SK-N-SH (cell line): ENCODE measurements around the gene ZNF79. TPM values are rescaled to one million over a fixed set of nuclear protein-coding genes. Genes with fewer than 3 reads are reported as not detected.

Experiments
- CTCF ChIA-PET: fragments of 300-600, 350-600 bp; formaldehyde crosslinking; extraction: SDS; loops from one replicate; lab custom pipeline; 2021; lab: Yijun Ruan, JAX
- POLR2A ChIA-PET: fragments of 350-600 bp; sonication (Branson Sonifier 250); formaldehyde crosslinking; extraction: SDS; loops from one replicate; lab custom pipeline; 2020; ENCODE audit warnings: antibody characterized with exemption, inconsistent platforms; lab: Yijun Ruan, JAX
- DNase-seq: peaks from one replicate; pipeline ENCODE4 v3.0.0; 2012
- H2AFZ ChIP-seq: fragments of 200-600 bp; sonication (generic); 2 replicates; pipeline ENCODE4 v1.8.1; 2016; ENCODE audit warnings: antibody characterized with exemption, mild to moderate bottlenecking, low read depth
- H3F3A ChIP-seq: fragments of 200-600 bp; sonication (generic); replicated peaks from 2 replicates; pipeline ENCODE3; 2016; ENCODE audit warnings: antibody characterized with exemption, mild to moderate bottlenecking; ENCODE audit not compliant: insufficient read depth
- H3K27ac ChIP-seq, 2 experiments: fragments of 200-500 bp in 1 of 2; fragments of 200-600 bp in 1 of 2; sonication (Bioruptor generic) in 1 of 2; sonication (generic), shearing (Covaris generic) in 1 of 2; 2 replicates each; pipeline versions ENCODE4 v1.5.1 to v1.6.1; 2014 to 2016; ENCODE audit warnings: low read depth in 2 of 2, inconsistent platforms in 1 of 2, low read length in 1 of 2, mild to moderate bottlenecking in 1 of 2, mixed read lengths in 1 of 2
- H3K27me3 ChIP-seq: fragments of 200-600 bp; sonication (generic), shearing (Covaris generic); 2 replicates; pipeline ENCODE4 v1.6.1; 2016; ENCODE audit warnings: mixed run types; ENCODE audit not compliant: insufficient read depth
- H3K36me3 ChIP-seq, 2 experiments: fragments of 200-500 bp in 1 of 2; fragments of 200-600 bp in 1 of 2; sonication (Bioruptor generic) in 1 of 2; sonication (generic) in 1 of 2; replicated peaks in 1 of 2; 2 replicates each; pipeline versions ENCODE3 to v1.5.1; 2014 to 2016; ENCODE audit warnings: low read length in 1 of 2, mild to moderate bottlenecking in 1 of 2; ENCODE audit not compliant: insufficient read depth in 2 of 2, control insufficient read depth in 1 of 2
- H3K4me1 ChIP-seq, 2 experiments: fragments of 200-500 bp in 1 of 2; fragments of 200-600 bp in 1 of 2; sonication (Bioruptor generic) in 1 of 2; sonication (generic), shearing (Covaris generic) in 1 of 2; 2 replicates each; pipeline versions ENCODE4 v1.5.1 to v1.6.1; 2014 to 2016; ENCODE audit warnings: low read depth in 1 of 2, low read length in 1 of 2, mixed run types in 1 of 2; ENCODE audit not compliant: insufficient read depth in 2 of 2, control insufficient read depth in 1 of 2
- H3K4me2 ChIP-seq: fragments of 200-600 bp; sonication (generic), shearing (Covaris generic); 2 replicates; pipeline ENCODE4 v1.6.1; 2017; ENCODE audit warnings: mixed run types
- H3K4me3 ChIP-seq, 2 experiments: fragments of 200-500 bp in 1 of 2; fragments of 200-600 bp in 1 of 2; sonication (Bioruptor generic) in 1 of 2; sonication (generic), shearing (Covaris generic) in 1 of 2; 2 replicates each; pipeline versions ENCODE4 v1.5.1 to v1.8.1; 2014 to 2016; ENCODE audit warnings: low read depth in 2 of 2, inconsistent platforms in 1 of 2, low read length in 1 of 2, mild to moderate bottlenecking in 1 of 2, mixed read lengths in 1 of 2, moderate library complexity in 1 of 2
- H3K79me2 ChIP-seq: fragments of 200-600 bp; sonication (generic); 2 replicates; pipeline ENCODE4 v1.8.1; 2017; ENCODE audit warnings: mild to moderate bottlenecking; ENCODE audit not compliant: insufficient read depth
- H3K9ac ChIP-seq: fragments of 200-600 bp; sonication (generic); 2 replicates; pipeline ENCODE4 v1.6.1; 2017; ENCODE audit warnings: mixed run types
- H3K9me2 ChIP-seq: fragments of 200-600 bp; sonication (generic); 2 replicates; pipeline ENCODE4 v1.6.1; 2017; ENCODE audit warnings: mixed run types
- H3K9me3 ChIP-seq: fragments of 200-600 bp; sonication (generic); 2 replicates; pipeline ENCODE4 v1.6.1; 2017; ENCODE audit warnings: mixed run types, mild to moderate bottlenecking, moderate library complexity
- H4K20me1 ChIP-seq: fragments of 200-600 bp; sonication (generic); 2 replicates; pipeline ENCODE4 v1.6.1; 2017; ENCODE audit warnings: mild to moderate bottlenecking, mixed run types; ENCODE audit not compliant: insufficient read depth
- CHD2 ChIP-seq: fragments of 150-350 bp; IDR thresholded peaks from 2 replicates; pipeline ENCODE4 v1.6.1; 2018; ENCODE audit warnings: low read length; ENCODE audit not compliant: partially characterized antibody
- CTCF ChIP-seq: fragments of 200-600 bp; sonication (generic); IDR thresholded peaks from 2 replicates; pipeline ENCODE4 v1.6.1; 2017; ENCODE audit warnings: antibody characterized with exemption, mild to moderate bottlenecking, moderate library complexity
- FOSL2 ChIP-seq: IDR thresholded peaks from 2 replicates; pipeline ENCODE4 v1.4.0; 2012; ENCODE audit warnings: low read depth, mild to moderate bottlenecking, moderate library complexity, borderline replicate concordance
- FOXM1 ChIP-seq: IDR thresholded peaks from 2 replicates; pipeline ENCODE4 v1.4.0; 2012; ENCODE audit warnings: low read depth, mild to moderate bottlenecking
- JUND ChIP-seq: IDR thresholded peaks from 2 replicates; pipeline ENCODE4 v1.4.0; 2012
- MAX ChIP-seq: IDR thresholded peaks from 2 replicates; pipeline ENCODE4 v1.4.0; 2012; ENCODE audit warnings: low read depth
- NFIC ChIP-seq: IDR thresholded peaks from 2 replicates; pipeline ENCODE4 v1.4.0; 2012; ENCODE audit warnings: borderline replicate concordance
- RAD21 ChIP-seq: IDR thresholded peaks from 2 replicates; pipeline ENCODE4 v1.6.1; 2012; ENCODE audit warnings: mild to moderate bottlenecking, low read length
- REST ChIP-seq: IDR thresholded peaks from 2 replicates; pipeline ENCODE4 v1.6.1; 2012; ENCODE audit warnings: mild to moderate bottlenecking, low read depth, low read length, moderate library complexity
- RFX5 ChIP-seq: IDR thresholded peaks from 2 replicates; pipeline ENCODE4 v1.6.1; 2012; ENCODE audit warnings: mild to moderate bottlenecking, improper control_type of control experiment, low read length
- RXRA ChIP-seq: IDR thresholded peaks from 2 replicates; pipeline ENCODE4 v1.4.0; 2012; ENCODE audit warnings: low read depth, mild to moderate bottlenecking, borderline replicate concordance
- SIN3A ChIP-seq: IDR thresholded peaks from 2 replicates; pipeline ENCODE4 v1.6.1; 2012; ENCODE audit warnings: low read depth, mild to moderate bottlenecking, low read length, moderate library complexity, borderline replicate concordance
- SMC3 ChIP-seq: IDR thresholded peaks from 2 replicates; pipeline ENCODE4 v1.6.1; 2012; ENCODE audit warnings: low read depth, low read length, improper control_type of control experiment
- TCF12 ChIP-seq: IDR thresholded peaks from 2 replicates; pipeline ENCODE4 v1.4.0; 2012
- USF2 ChIP-seq: fragments of 150-350 bp; IDR thresholded peaks from 2 replicates; pipeline ENCODE4 v1.6.1; 2017; ENCODE audit warnings: antibody characterized with exemption, low read length, low read depth, borderline replicate concordance
- WGBS: methylation state at CpG from one replicate; pipeline ENCODE4 v1.1.6; 2017; ENCODE audit warnings: low lambda C conversion rate; 5-methylcytosine and 5-hydroxymethylcytosine counted together
- polyA plus RNA-seq, 3 experiments: library from polyadenylated mRNA; depleted of rRNA; stranded (reverse); fragments of >200 nt; gene quantifications; 2 replicates each; pipeline ENCODE4 v1.2.3, GENCODE V29; 2012

Gene ZNF79
- polyA plus RNA-seq, 1 of the 3 experiments (the other 2 are of a cell fraction): 4.6 TPM

- CTCF ChIA-PET: no interaction called here
- no peaks in the 10 kb centered on the region; the same call in 1 of the 2 replicates for H4K20me1 ChIP-seq
- H3F3A ChIP-seq: peaks cover 33% of the 10 kb centered on the region
- no peaks in the 10 kb centered on the region for H3K9me3 ChIP-seq
- TF ChIP-seq USF2: no peak
- TF ChIP-seq SIN3A: no peak
- no peak for TF ChIP-seq MAX
- TF ChIP-seq CTCF: no peak
- no peak for TF ChIP-seq JUND
- TF ChIP-seq CHD2: no peak
- TF ChIP-seq REST: no peak
- TF ChIP-seq SMC3: no peak
- no peak for TF ChIP-seq TCF12
- no peak for TF ChIP-seq FOSL2
- TF ChIP-seq RAD21: no peak
- TF ChIP-seq NFIC: no peak
- TF ChIP-seq, all 33 proteins: peak for 0
- Histone ChIP-seq H3K4me2 (no peak overlapping the region), H3K27me3 (no peaks in the 10 kb centered on the region), H3K4me3 (no peak overlapping the region), H3K27ac (no peak overlapping the region), H3K79me2 (no peaks in the 10 kb centered on the region), H3K36me3 (no peaks in the 10 kb centered on the region), H3K9me2 (no peaks in the 10 kb centered on the region), H2AFZ (no peak overlapping the region), H3K4me1 (peaks cover 0 to 9% of the 10 kb centered on the region in 2 experiments; a peak in 1 of 4 replicates), H3K9ac (no peak overlapping the region)
- 92% methylated on average over 2 of the region's 2 CpGs for WGBS
- POLR2A ChIA-PET: no interaction called here
- DNase-seq: no peak
These were observed 34.0 kb upstream of the ZNF79 start for GRCh38 chr9:127390248-127390545.

- Histone ChIP-seq H3F3A (peaks cover 34% of the 10 kb centered on the region), H3K79me2 (no peaks in the 10 kb centered on the region), H3K4me1 (peaks cover 0 to 9% of the 10 kb centered on the region in 2 experiments; a peak in 1 of 4 replicates), H3K4me3 (no peak overlapping the region), H3K9me2 (no peaks in the 10 kb centered on the region), H3K4me2 (no peak overlapping the region), H3K36me3 (no peaks in the 10 kb centered on the region), H4K20me1 (no peaks in the 10 kb centered on the region; the same call in 1 of the 2 replicates), H3K9ac (no peak overlapping the region), H3K27me3 (no peaks in the 10 kb centered on the region), H2AFZ (no peak overlapping the region), H3K27ac (no peak overlapping the region), H3K9me3 (no peaks in the 10 kb centered on the region)
- CTCF ChIA-PET: no interaction called here
- POLR2A ChIA-PET: no interaction called here
- 96% methylated on average over 5 of the region's 5 CpGs for WGBS
- DNase-seq: no peak
- TF ChIP-seq NFIC (no peak), FOXM1 (no peak), JUND (no peak), RXRA (no peak), RFX5 (no peak)
These were observed 33.6 kb upstream of the ZNF79 start for GRCh38 chr9:127390563-127390962.
